ENCODE results near the gene TFPI. TPM values are rescaled to one million over a fixed set of nuclear protein-coding genes. Genes with fewer than 3 reads are reported as not detected.

Gene TFPI
- total RNA-seq, 1 donor from 2014 or later = 735 TPM

GRCh38 chr2:187586011-187586641 is 31.9 kb upstream of the TFPI start:
- Mint-ChIP-seq H3K9me3 (ENCODE audit: unreplicated experiment) (no peaks in the 10 kb centered on the region), H3K4me1 (ENCODE audit: unreplicated experiment) (peaks cover 5% of the 10 kb centered on the region), H3K36me3 (ENCODE audit: low read depth, unreplicated experiment) (no peaks in the 10 kb centered on the region), H3K27ac (ENCODE audit: unreplicated experiment) (no peak overlapping the region), H3K27me3 (ENCODE audit: unreplicated experiment) (no peaks in the 10 kb centered on the region), H3K4me3 (ENCODE audit: unreplicated experiment) (no peak overlapping the region)
- TF ChIP-seq CTCF (IDR thresholded peaks at IDR 0.05; ENCODE audit: unreplicated experiment) = no peak
- DNase-seq (ENCODE audit: low spot score) = no peak

- H3K4me1 Mint-ChIP-seq (ENCODE audit: unreplicated experiment) = peaks cover 20% of the 10 kb centered on the region
- no peaks in the 10 kb centered on the region for H3K9me3 Mint-ChIP-seq (ENCODE audit: unreplicated experiment)
- H3K27me3 Mint-ChIP-seq (ENCODE audit: unreplicated experiment) = no peaks in the 10 kb centered on the region
- TF ChIP-seq CTCF (IDR thresholded peaks at IDR 0.05; ENCODE audit: unreplicated experiment) = peak; percentile 97
- no peak overlapping the region for H3K27ac Mint-ChIP-seq (ENCODE audit: unreplicated experiment)
- H3K36me3 Mint-ChIP-seq (ENCODE audit: low read depth, unreplicated experiment) = no peaks in the 10 kb centered on the region
- H3K4me3 Mint-ChIP-seq (ENCODE audit: unreplicated experiment) = no peak overlapping the region
- peak; percentile 52 for DNase-seq (ENCODE audit: low spot score)
Observed at GRCh38 chr2:187581125-187581896, 27.1 kb upstream of the TFPI start.

- no peak for DNase-seq (ENCODE audit: low spot score)
- peaks cover 22% of the 10 kb centered on the region for H3K4me1 Mint-ChIP-seq (ENCODE audit: unreplicated experiment)
- peak overlapping the region; percentile 86 for H3K27ac Mint-ChIP-seq (ENCODE audit: unreplicated experiment)
- no peaks in the 10 kb centered on the region for H3K36me3 Mint-ChIP-seq (ENCODE audit: low read depth, unreplicated experiment)
- no peak for TF ChIP-seq CTCF (IDR thresholded peaks at IDR 0.05; ENCODE audit: unreplicated experiment)
- H3K4me3 Mint-ChIP-seq (ENCODE audit: unreplicated experiment) = no peak overlapping the region
- H3K27me3 Mint-ChIP-seq (ENCODE audit: unreplicated experiment) = no peaks in the 10 kb centered on the region
- H3K9me3 Mint-ChIP-seq (ENCODE audit: unreplicated experiment) = no peaks in the 10 kb centered on the region
Observed at GRCh38 chr2:187580462-187581124, 26.4 kb upstream of the TFPI start.

GRCh38 chr2:187577310-187577709 is 23.1 kb upstream of the TFPI start:
- H3K27ac Mint-ChIP-seq (ENCODE audit: unreplicated experiment) = peak overlapping the region; percentile 88
- no peak overlapping the region for H3K4me3 Mint-ChIP-seq (ENCODE audit: unreplicated experiment)
- H3K9me3 Mint-ChIP-seq (ENCODE audit: unreplicated experiment) = peaks cover 6% of the 10 kb centered on the region

More at GRCh38 chr2:187577310-187577709, 23.1 kb upstream of the TFPI start:
- no peak for TF ChIP-seq CTCF (IDR thresholded peaks at IDR 0.05; ENCODE audit: unreplicated experiment)
- DNase-seq (ENCODE audit: low spot score) = peak; percentile 14
- peaks cover 26% of the 10 kb centered on the region for H3K4me1 Mint-ChIP-seq (ENCODE audit: unreplicated experiment)
- H3K36me3 Mint-ChIP-seq (ENCODE audit: low read depth, unreplicated experiment) = peaks cover 8% of the 10 kb centered on the region
- peaks cover 1% of the 10 kb centered on the region for H3K27me3 Mint-ChIP-seq (ENCODE audit: unreplicated experiment)
